ENCODE measurements around the gene SDR42E1.

The SDR42E1 gene

GRCh38 chr16:82011199-82011641 is at the start of gene SDR42E1:
SDR42E1 (minus strand) TSS chr16:82011470; CDS start chr16:82000858, 10,612 bp downstream.
- peak; percentile 12 for DNase-seq (ENCODE audit: low read depth, low spot score)

- no peak for DNase-seq (ENCODE audit: low read depth, low spot score)
Measured at GRCh38 chr16:82059983-82060421, 48.7 kb upstream of the SDR42E1 start.

GRCh38 chr16:82059161-82059982 is 48.1 kb upstream of the SDR42E1 start:
- no peak for DNase-seq (ENCODE audit: low read depth, low spot score)

- no peak for DNase-seq (ENCODE audit: low read depth, low spot score)
Measured at GRCh38 chr16:82056550-82056896, 45.3 kb upstream of the SDR42E1 start.

- no peak for DNase-seq (ENCODE audit: low read depth, low spot score)
Measured at GRCh38 chr16:82055728-82056549, 44.7 kb upstream of the SDR42E1 start.

- DNase-seq (ENCODE audit: low read depth, low spot score): no peak
Measured at GRCh38 chr16:82055117-82055516, 43.8 kb upstream of the SDR42E1 start.

- DNase-seq (ENCODE audit: low read depth, low spot score): no peak
Measured at GRCh38 chr16:82051656-82052055, 40.4 kb upstream of the SDR42E1 start.

GRCh38 chr16:82050909-82051357 is 39.7 kb upstream of the SDR42E1 start:
- DNase-seq (ENCODE audit: low read depth, low spot score): no peak

GRCh38 chr16:82050506-82050905 is 39.2 kb upstream of the SDR42E1 start:
- DNase-seq (ENCODE audit: low read depth, low spot score): no peak

GRCh38 chr16:82049484-82049883 is 38.2 kb upstream of the SDR42E1 start:
- no peak for DNase-seq (ENCODE audit: low read depth, low spot score)

- DNase-seq (ENCODE audit: low read depth, low spot score): no peak
Measured at GRCh38 chr16:82047787-82048186, 36.5 kb upstream of the SDR42E1 start.

GRCh38 chr16:82047374-82047773 is 36.1 kb upstream of the SDR42E1 start:
- DNase-seq (ENCODE audit: low read depth, low spot score): no peak

- DNase-seq (ENCODE audit: low read depth, low spot score): no peak
Measured at GRCh38 chr16:82046941-82047340, 35.7 kb upstream of the SDR42E1 start.

- no peak for DNase-seq (ENCODE audit: low read depth, low spot score)
Measured at GRCh38 chr16:82046541-82046940, 35.3 kb upstream of the SDR42E1 start.

GRCh38 chr16:82045465-82045864 is 34.2 kb upstream of the SDR42E1 start:
- DNase-seq (ENCODE audit: low read depth, low spot score): no peak

- DNase-seq (ENCODE audit: low read depth, low spot score): peak; percentile 14
Measured at GRCh38 chr16:82044585-82044911, 33.3 kb upstream of the SDR42E1 start.

GRCh38 chr16:82043680-82044584 is 32.7 kb upstream of the SDR42E1 start:
- peak; percentile 87 for DNase-seq (ENCODE audit: low read depth, low spot score)

- no peak for DNase-seq (ENCODE audit: low read depth, low spot score)
Measured at GRCh38 chr16:82042846-82043245, 31.6 kb upstream of the SDR42E1 start.

- DNase-seq (ENCODE audit: low read depth, low spot score): no peak
Measured at GRCh38 chr16:82042144-82042543, 30.9 kb upstream of the SDR42E1 start.

- no peak for DNase-seq (ENCODE audit: low read depth, low spot score)
Measured at GRCh38 chr16:82041542-82041941, 30.3 kb upstream of the SDR42E1 start.

GRCh38 chr16:82040296-82040695 is 29.0 kb upstream of the SDR42E1 start:
- DNase-seq (ENCODE audit: low read depth, low spot score): no peak

- DNase-seq (ENCODE audit: low read depth, low spot score): no peak
Measured at GRCh38 chr16:82037666-82038065, 26.4 kb upstream of the SDR42E1 start.

Measured in astrocyte of the hippocampus (primary cell).